ENCODE measurements around the gene DSP.

GRCh38 chr6:7628479-7628878, 87.0 kb downstream of the DSP start:
- TF ChIP-seq CTCF (conservative IDR thresholded peaks at IDR 0.05): no peak
- TF ChIP-seq ZFX (IDR thresholded peaks at IDR 0.05): no peak
